ENCODE measurements around the gene MARS1. TPM values are rescaled to one million over a fixed set of nuclear protein-coding genes. Genes with fewer than 3 reads are reported as not detected.
A peak's percentile ranks its signal among the peaks of the same experiment; 100 is the strongest.

MARS1 gene
- total RNA-seq, 3 donors from 2014 or later (not counting 1 experiment from before 2014, with no cell fraction given): 200 to 237 (median 218) TPM

DNA sequence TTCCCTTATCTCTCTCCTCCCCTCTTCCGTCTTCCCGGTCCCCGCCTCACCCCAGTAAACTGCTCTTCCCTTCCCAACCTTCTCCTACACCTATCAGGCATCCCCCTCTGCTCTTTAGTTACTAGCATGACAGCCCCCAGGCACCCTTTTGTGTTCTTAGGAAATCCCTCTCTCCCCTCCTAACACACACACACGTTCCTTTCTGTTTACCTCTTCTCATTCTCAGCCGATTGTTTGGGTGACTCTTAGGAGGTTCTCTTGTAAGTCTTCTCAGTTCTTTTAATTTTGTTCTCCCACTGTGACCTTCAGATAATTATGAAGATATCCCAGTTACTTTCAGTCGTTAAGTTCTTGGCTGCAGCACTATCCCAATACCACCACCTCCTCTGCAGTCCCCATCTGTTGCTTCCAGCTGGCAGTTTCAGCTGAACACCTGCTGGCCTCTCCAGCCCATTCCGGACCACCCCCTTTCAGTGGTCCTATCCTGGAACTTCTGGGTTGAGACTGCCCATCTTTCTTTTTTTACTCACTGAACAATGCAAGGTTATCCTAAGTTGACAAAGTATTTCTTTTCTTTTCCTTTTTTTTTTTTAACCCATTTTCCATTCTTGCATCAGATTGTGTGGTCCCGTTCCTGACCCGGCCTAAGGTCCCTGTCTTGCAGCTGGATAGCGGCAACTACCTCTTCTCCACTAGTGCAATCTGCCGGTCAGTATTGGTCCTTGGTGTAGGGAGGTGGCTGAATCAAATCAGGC is 711 bp downstream of the MARS1 start:
- Histone ChIP-seq H3K4me1 (ENCODE audit: control insufficient read depth, insufficient read depth, low read length) (peaks cover 20% of the 10 kb centered on the region), H3K27me3 (ENCODE audit: control insufficient read depth, insufficient read depth, low read length) (no peaks in the 10 kb centered on the region), H3K9me3 (ENCODE audit: control insufficient read depth, insufficient read depth, low read length) (no peaks in the 10 kb centered on the region), H3K27ac (ENCODE audit: low read length) (peak overlapping the region; percentile 79), H3K4me3 (ENCODE audit: low read length) (peak overlapping the region; percentile 86), H3K36me3 (ENCODE audit: control insufficient read depth, insufficient read depth, low read length) (peaks cover 32% of the 10 kb centered on the region)
- Mint-ChIP-seq H3K4me3 (peak overlapping the region; percentile 92), H3K9me3 (no peaks in the 10 kb centered on the region), H3K36me3 (peaks cover 11% of the 10 kb centered on the region), H3K4me1 (peaks cover 23 to 29% of the 10 kb centered on the region in 2 donors), H3K27me3 (ENCODE audit: low read depth in 2 of 2) (no peaks in the 10 kb centered on the region), H3K27ac (peak overlapping the region; percentile 88 to 92)
- WGBS (ENCODE audit: insufficient coverage): 28% methylated on average over 10 of the region's 11 CpGs
- ATAC-seq (peak in 1 of 3 donors; percentile 0), DNase-seq (no peak)
- TF ChIP-seq, protein P1, sequence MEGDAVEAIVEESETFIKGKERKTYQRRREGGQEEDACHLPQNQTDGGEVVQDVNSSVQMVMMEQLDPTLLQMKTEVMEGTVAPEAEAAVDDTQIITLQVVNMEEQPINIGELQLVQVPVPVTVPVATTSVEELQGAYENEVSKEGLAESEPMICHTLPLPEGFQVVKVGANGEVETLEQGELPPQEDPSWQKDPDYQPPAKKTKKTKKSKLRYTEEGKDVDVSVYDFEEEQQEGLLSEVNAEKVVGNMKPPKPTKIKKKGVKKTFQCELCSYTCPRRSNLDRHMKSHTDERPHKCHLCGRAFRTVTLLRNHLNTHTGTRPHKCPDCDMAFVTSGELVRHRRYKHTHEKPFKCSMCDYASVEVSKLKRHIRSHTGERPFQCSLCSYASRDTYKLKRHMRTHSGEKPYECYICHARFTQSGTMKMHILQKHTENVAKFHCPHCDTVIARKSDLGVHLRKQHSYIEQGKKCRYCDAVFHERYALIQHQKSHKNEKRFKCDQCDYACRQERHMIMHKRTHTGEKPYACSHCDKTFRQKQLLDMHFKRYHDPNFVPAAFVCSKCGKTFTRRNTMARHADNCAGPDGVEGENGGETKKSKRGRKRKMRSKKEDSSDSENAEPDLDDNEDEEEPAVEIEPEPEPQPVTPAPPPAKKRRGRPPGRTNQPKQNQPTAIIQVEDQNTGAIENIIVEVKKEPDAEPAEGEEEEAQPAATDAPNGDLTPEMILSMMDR (IDR thresholded peaks at IDR 0.05): no peak
- intact Hi-C loops (cut with micrococcal nuclease): no loop called here

DNA sequence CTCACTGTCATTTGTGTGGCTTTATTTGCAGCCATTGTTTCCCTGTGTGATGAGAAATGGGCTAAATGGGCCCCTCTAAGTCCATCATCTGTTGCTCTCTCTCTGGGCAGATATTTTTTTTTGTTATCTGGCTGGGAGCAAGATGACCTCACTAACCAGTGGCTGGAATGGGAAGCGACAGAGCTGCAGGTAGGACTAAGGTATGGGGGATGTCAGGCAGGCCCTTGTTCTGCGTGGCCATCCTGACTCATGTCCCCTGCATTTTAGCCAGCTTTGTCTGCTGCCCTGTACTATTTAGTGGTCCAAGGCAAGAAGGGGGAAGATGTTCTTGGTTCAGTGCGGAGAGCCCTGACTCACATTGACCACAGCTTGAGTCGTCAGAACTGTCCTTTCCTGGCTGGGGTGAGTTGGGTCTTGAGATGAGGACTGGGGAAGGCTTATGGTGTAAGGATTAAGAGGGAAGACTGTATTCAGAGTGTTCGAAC is 1.3 kb downstream of the MARS1 start:
- no peak overlapping the region for H3K27ac ChIP-seq (ENCODE audit: low read length)
- H3K9me3 Mint-ChIP-seq: no peaks in the 10 kb centered on the region
- intact Hi-C loops (cut with micrococcal nuclease): no loop called here
- H3K4me1 ChIP-seq (ENCODE audit: control insufficient read depth, insufficient read depth, low read length): peaks cover 20% of the 10 kb centered on the region
- DNase-seq (no peak), ATAC-seq (no peak)
- H3K4me3 ChIP-seq (ENCODE audit: low read length): no peak overlapping the region
- no peaks in the 10 kb centered on the region for H3K9me3 ChIP-seq (ENCODE audit: control insufficient read depth, insufficient read depth, low read length)
- TF ChIP-seq, protein P1 (IDR thresholded peaks at IDR 0.05): no peak
- peaks cover 11% of the 10 kb centered on the region for H3K36me3 Mint-ChIP-seq
- peak overlapping the region; percentile 92 for H3K4me3 Mint-ChIP-seq
- H3K4me1 Mint-ChIP-seq: peaks cover 23 to 29% of the 10 kb centered on the region in 2 donors
- H3K27me3 Mint-ChIP-seq (ENCODE audit: low read depth in 2 of 2): no peaks in the 10 kb centered on the region
- peak overlapping the region; percentile 88 to 92 for H3K27ac Mint-ChIP-seq
- H3K27me3 ChIP-seq (ENCODE audit: control insufficient read depth, insufficient read depth, low read length): no peaks in the 10 kb centered on the region
- H3K36me3 ChIP-seq (ENCODE audit: control insufficient read depth, insufficient read depth, low read length): peaks cover 34% of the 10 kb centered on the region
- 91% methylated on average over 4 of the region's 5 CpGs for WGBS (ENCODE audit: insufficient coverage)

DNA sequence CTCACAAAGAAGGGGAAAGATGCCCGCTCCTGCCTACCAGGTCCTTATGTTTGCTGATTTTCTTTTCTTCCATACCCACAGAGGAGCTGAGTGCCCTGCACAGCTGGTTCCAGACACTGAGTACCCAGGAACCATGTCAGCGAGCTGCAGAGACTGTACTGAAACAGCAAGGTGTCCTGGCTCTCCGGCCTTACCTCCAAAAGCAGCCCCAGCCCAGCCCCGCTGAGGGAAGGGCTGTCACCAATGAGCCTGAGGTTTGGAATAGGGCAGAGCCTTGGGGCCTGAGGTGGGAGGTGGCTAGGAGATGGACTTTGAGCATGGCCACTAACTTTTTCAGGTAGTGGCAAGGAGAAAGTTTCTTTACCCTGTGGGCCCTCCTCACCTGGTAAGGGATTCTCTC is 2.3 kb downstream of the MARS1 start:
- WGBS (ENCODE audit: insufficient coverage): 96% methylated on average over 4 of the region's 4 CpGs
- peaks cover 20% of the 10 kb centered on the region for H3K4me1 ChIP-seq (ENCODE audit: control insufficient read depth, insufficient read depth, low read length)
- intact Hi-C loops (cut with micrococcal nuclease): no loop called here
- Mint-ChIP-seq H3K4me1 (peaks cover 23 to 29% of the 10 kb centered on the region in 2 donors), H3K36me3 (peaks cover 11% of the 10 kb centered on the region), H3K27ac (peak overlapping the region in 1 of 2 donors; percentile 6), H3K4me3 (no peak overlapping the region), H3K27me3 (ENCODE audit: low read depth in 2 of 2) (no peaks in the 10 kb centered on the region), H3K9me3 (no peaks in the 10 kb centered on the region)
- no peak for ATAC-seq
- H3K9me3 ChIP-seq (ENCODE audit: control insufficient read depth, insufficient read depth, low read length): no peaks in the 10 kb centered on the region
- TF ChIP-seq, protein P1 (IDR thresholded peaks at IDR 0.05): no peak
- DNase-seq: no peak
- peaks cover 34% of the 10 kb centered on the region for H3K36me3 ChIP-seq (ENCODE audit: control insufficient read depth, insufficient read depth, low read length)
- H3K27ac ChIP-seq (ENCODE audit: low read length): no peak overlapping the region
- H3K27me3 ChIP-seq (ENCODE audit: control insufficient read depth, insufficient read depth, low read length): no peaks in the 10 kb centered on the region
- H3K4me3 ChIP-seq (ENCODE audit: low read length): no peak overlapping the region
